ENCODE results near the gene HAO1. TPM values are rescaled to one million over a fixed set of nuclear protein-coding genes. Genes with fewer than 3 reads are reported as not detected.

HAO1 gene
- total RNA-seq, 1 experiment from 2014 or later: not detected

DNA sequence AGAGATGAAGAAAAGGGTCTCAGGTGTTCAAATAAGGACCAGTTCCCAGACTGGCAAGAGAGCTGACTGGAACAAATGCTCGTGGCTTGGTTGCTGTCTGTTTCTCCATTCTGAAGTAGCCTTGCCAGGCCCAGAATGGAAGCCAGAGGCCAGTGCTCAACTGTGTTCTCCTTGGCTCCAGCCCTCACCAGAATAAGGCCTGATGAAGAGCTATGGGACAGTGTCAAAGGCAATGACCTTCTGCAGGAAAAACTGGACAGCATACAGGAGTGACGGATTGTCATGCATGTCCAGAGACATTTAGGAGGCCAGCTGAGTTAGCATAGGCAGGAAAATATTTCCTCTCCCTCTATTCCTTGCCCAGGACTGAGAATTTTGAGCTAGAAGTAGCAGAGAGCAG lies 72.2 kb downstream of the HAO1 start:
- no peaks in the 10 kb centered on the region for H3K4me1 ChIP-seq (ENCODE audit: insufficient read depth, low read length, poor library complexity, severe bottlenecking)
- ChIA-PET CTCF (no interaction called here), POLR2A (ENCODE audit: low non-redundant PET) (no interaction called here)
- no TSS peak for BruUV-seq (replicated peaks)
- no peak overlapping the region for H3K27ac ChIP-seq (ENCODE audit: low read depth, low read length, poor library complexity, severe bottlenecking)
- no peaks in the 10 kb centered on the region for H3K9me3 ChIP-seq (ENCODE audit: low read depth, low read length, poor library complexity, severe bottlenecking)
- intact Hi-C loops (cut with micrococcal nuclease; ENCODE audit: unreplicated experiment): loop anchor here (10.0 kb wide), 1 partner anchor 857 kb away; no protein-coding TSS in a partner anchor
- H3K36me3 ChIP-seq (ENCODE audit: insufficient read depth, low read length, poor library complexity, severe bottlenecking): no peaks in the 10 kb centered on the region
- no peak overlapping the region for H3K4me3 ChIP-seq (ENCODE audit: low read depth, low read length, poor library complexity, severe bottlenecking)
- TF ChIP-seq EZH2 (IDR thresholded peaks at IDR 0.05; ENCODE audit: borderline replicate concordance, low read depth, low read length, poor library complexity, severe bottlenecking) (no peak), CTCF (conservative IDR thresholded peaks at IDR 0.05; ENCODE audit: low read depth, low read length) (no peak)
- H3K27me3 ChIP-seq (replicated peaks; ENCODE audit: insufficient read depth, low read depth, low read length, poor library complexity): peaks cover 70% of the 10 kb centered on the region
- no peak for DNase-seq (ENCODE audit: low spot score)

DNA sequence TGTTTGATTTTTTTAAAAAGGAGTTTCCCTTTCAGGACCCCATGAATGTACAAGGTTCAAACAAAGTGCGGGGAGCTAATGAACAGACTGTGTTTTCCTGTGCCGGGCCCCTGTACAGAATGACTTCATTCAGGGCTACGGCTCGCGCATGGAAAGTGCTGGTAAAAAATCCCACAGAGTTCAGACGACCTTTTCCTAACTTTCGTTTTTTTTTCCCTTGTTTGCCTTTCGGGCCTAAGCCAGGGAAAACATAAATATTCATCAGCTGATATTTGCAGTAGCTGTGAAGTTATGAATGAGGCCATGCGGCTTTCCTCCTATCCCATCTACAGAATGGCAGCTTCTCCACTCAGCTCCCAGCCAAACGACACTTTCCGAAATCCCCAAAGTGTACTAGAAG lies 74.0 kb downstream of the HAO1 start:
- Histone ChIP-seq H3K27ac (ENCODE audit: low read depth, low read length, poor library complexity, severe bottlenecking) (no peak overlapping the region), H3K4me1 (ENCODE audit: insufficient read depth, low read length, poor library complexity, severe bottlenecking) (no peaks in the 10 kb centered on the region), H3K36me3 (ENCODE audit: insufficient read depth, low read length, poor library complexity, severe bottlenecking) (no peaks in the 10 kb centered on the region), H3K9me3 (ENCODE audit: low read depth, low read length, poor library complexity, severe bottlenecking) (no peaks in the 10 kb centered on the region), H3K4me3 (ENCODE audit: low read depth, low read length, poor library complexity, severe bottlenecking) (no peak overlapping the region), H3K27me3 (replicated peaks; ENCODE audit: insufficient read depth, low read depth, low read length, poor library complexity) (peaks cover 72% of the 10 kb centered on the region)
- no peak for TF ChIP-seq EZH2 (IDR thresholded peaks at IDR 0.05; ENCODE audit: borderline replicate concordance, low read depth, low read length, poor library complexity, severe bottlenecking)
- TF ChIP-seq CTCF (conservative IDR thresholded peaks at IDR 0.05; ENCODE audit: low read depth, low read length): no peak
- no peak for DNase-seq (ENCODE audit: low spot score)
- BruUV-seq (replicated peaks): no TSS peak
- POLR2A ChIA-PET (ENCODE audit: low non-redundant PET): no interaction called here
- CTCF ChIA-PET: no interaction called here
- intact Hi-C loops (cut with micrococcal nuclease; ENCODE audit: unreplicated experiment): loop anchor here (10.0 kb wide), 1 partner anchor 859 kb away; no protein-coding TSS in a partner anchor

GRCh38 chr20:7859356-7859802 lies 80.9 kb downstream of the HAO1 start:
- peaks cover 12% of the 10 kb centered on the region for H3K27me3 ChIP-seq (replicated peaks; ENCODE audit: insufficient read depth, low read depth, low read length, poor library complexity)
- TF ChIP-seq EZH2 (IDR thresholded peaks at IDR 0.05; ENCODE audit: borderline replicate concordance, low read depth, low read length, poor library complexity, severe bottlenecking): no peak
- TF ChIP-seq CTCF (conservative IDR thresholded peaks at IDR 0.05; ENCODE audit: low read depth, low read length): peak; percentile 77
- ChIA-PET POLR2A (ENCODE audit: low non-redundant PET) (no interaction called here), CTCF (no interaction called here)
- no peaks in the 10 kb centered on the region for H3K36me3 ChIP-seq (ENCODE audit: insufficient read depth, low read length, poor library complexity, severe bottlenecking)
- no peak overlapping the region for H3K4me3 ChIP-seq (ENCODE audit: low read depth, low read length, poor library complexity, severe bottlenecking)
- no peaks in the 10 kb centered on the region for H3K4me1 ChIP-seq (ENCODE audit: insufficient read depth, low read length, poor library complexity, severe bottlenecking)
- BruUV-seq (replicated peaks): no TSS peak
- DNase-seq (ENCODE audit: low spot score): peak; percentile 60
- no peak overlapping the region for H3K27ac ChIP-seq (ENCODE audit: low read depth, low read length, poor library complexity, severe bottlenecking)
- H3K9me3 ChIP-seq (ENCODE audit: low read depth, low read length, poor library complexity, severe bottlenecking): no peaks in the 10 kb centered on the region
- intact Hi-C loops (cut with micrococcal nuclease; ENCODE audit: unreplicated experiment): loop anchor here (2.0 to 10.0 kb wide), 4 partner anchors 745 to 1275 kb away; no protein-coding TSS in a partner anchor
